Prostate gland (tissue), 2 donors: ENCODE data around the gene FER. TPM values are rescaled to one million over a fixed set of nuclear protein-coding genes. Genes with fewer than 3 reads are reported as not detected.

ENCODE experiments used
- DNase-seq: peaks from one replicate; pipeline ENCODE4 v3.0.0-alpha.2; 2019; ENCODE audit warnings: low spot score
- H3K27ac ChIP-seq, 2 donors: fragments of 200-600 bp; sonication (generic); 2 replicates each; pipeline ENCODE4 v1.5.1; 2017 to 2019
- H3K27me3 ChIP-seq: fragments of 200-600 bp; sonication (generic); replicated peaks from 2 replicates; pipeline ENCODE4 v1.5.1; 2019; ENCODE audit not compliant: insufficient read depth
- H3K36me3 ChIP-seq, 2 donors: fragments of 200-600 bp; sonication (generic); 1 replicate in 1 of 2; 2 replicates in 1 of 2; pipeline versions ENCODE4 v1.5.1 to v1.8.1; 2017 to 2019
- H3K4me1 ChIP-seq: fragments of 200-600 bp; sonication (generic); replicated peaks from 2 replicates; pipeline ENCODE4 v1.5.1; 2019
- H3K4me3 ChIP-seq, 2 donors: fragments of 200-600 bp; sonication (generic); 2 replicates each; pipeline ENCODE4 v1.5.1; 2017 to 2019
- H3K9me3 ChIP-seq: fragments of 200-600 bp; sonication (generic); 2 replicates; pipeline ENCODE4 v1.5.1; 2017
- POLR2A ChIP-seq: fragments of 450-650 bp; IDR thresholded peaks from one replicate; pipeline ENCODE4 v1.6.1; 2016; ENCODE audit warnings: antibody characterized with exemption, mild to moderate bottlenecking
- POLR2AphosphoS5 ChIP-seq: sonication (generic); formaldehyde crosslinking; IDR thresholded peaks from one replicate; pipeline ENCODE4 v1.6.1; 2017; ENCODE audit warnings: antibody characterized with exemption
- WGBS: methylation state at CpG from one replicate; pipeline ENCODE4 v1.1.5; 2018; 5-methylcytosine and 5-hydroxymethylcytosine counted together
- intact Hi-C: fragments of 100-400 bp; cut with DNase I; formaldehyde crosslinking; loops from one replicate; pipeline ENCODE4 v1.14.2; 2022
- small RNA-seq, 2 donors: library from RNA; depleted of rRNA; stranded (forward); fragments of <200 nt; gene quantifications; one replicate each; pipeline ENCODE3, GENCODE V24; 2016
- total RNA-seq, 2 donors: library from RNA; depleted of rRNA; stranded (reverse); fragments of >200 nt; gene quantifications; one replicate each; pipeline ENCODE4 v1.1.0, GENCODE V29; 2016
- TF ChIP-seq, protein P1 (sequence below), 4 experiments: fragments of 200-600 bp in 2 of 4; fragments of 450-650 bp in 2 of 4; sonication (generic) in 2 of 4; IDR thresholded peaks; 1 replicate in 3 of 4; 2 replicates in 1 of 4; pipeline ENCODE4 v1.5.1; 2016 to 2019; ENCODE audit warnings: antibody characterized with exemption in 4 of 4, mild to moderate bottlenecking in 2 of 4, moderate library complexity in 2 of 4

The FER gene
- total RNA-seq, 2 donors from 2014 or later = 9.1 to 36.0 TPM

GRCh38 chr5:109242518-109242917 is 494.8 kb downstream of the FER start:
- intact Hi-C loops = no loop called here
- H3K9me3 ChIP-seq = no peaks in the 10 kb centered on the region
- no peaks in the 10 kb centered on the region for H3K36me3 ChIP-seq
- TF ChIP-seq POLR2AphosphoS5 = no peak
- no peak for TF ChIP-seq POLR2A
- TF ChIP-seq, protein P1, sequence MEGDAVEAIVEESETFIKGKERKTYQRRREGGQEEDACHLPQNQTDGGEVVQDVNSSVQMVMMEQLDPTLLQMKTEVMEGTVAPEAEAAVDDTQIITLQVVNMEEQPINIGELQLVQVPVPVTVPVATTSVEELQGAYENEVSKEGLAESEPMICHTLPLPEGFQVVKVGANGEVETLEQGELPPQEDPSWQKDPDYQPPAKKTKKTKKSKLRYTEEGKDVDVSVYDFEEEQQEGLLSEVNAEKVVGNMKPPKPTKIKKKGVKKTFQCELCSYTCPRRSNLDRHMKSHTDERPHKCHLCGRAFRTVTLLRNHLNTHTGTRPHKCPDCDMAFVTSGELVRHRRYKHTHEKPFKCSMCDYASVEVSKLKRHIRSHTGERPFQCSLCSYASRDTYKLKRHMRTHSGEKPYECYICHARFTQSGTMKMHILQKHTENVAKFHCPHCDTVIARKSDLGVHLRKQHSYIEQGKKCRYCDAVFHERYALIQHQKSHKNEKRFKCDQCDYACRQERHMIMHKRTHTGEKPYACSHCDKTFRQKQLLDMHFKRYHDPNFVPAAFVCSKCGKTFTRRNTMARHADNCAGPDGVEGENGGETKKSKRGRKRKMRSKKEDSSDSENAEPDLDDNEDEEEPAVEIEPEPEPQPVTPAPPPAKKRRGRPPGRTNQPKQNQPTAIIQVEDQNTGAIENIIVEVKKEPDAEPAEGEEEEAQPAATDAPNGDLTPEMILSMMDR (IDR thresholded peaks at IDR 0.05) = no peak
- H3K27ac ChIP-seq = no peak overlapping the region
- no peaks in the 10 kb centered on the region for H3K27me3 ChIP-seq
- no peak for DNase-seq
- no peaks in the 10 kb centered on the region for H3K4me1 ChIP-seq
- H3K4me3 ChIP-seq = no peak overlapping the region

- Histone ChIP-seq H3K36me3 (no peaks in the 10 kb centered on the region), H3K9me3 (no peaks in the 10 kb centered on the region), H3K4me1 (no peaks in the 10 kb centered on the region), H3K27ac (no peak overlapping the region), H3K27me3 (no peaks in the 10 kb centered on the region), H3K4me3 (no peak overlapping the region)
- TF ChIP-seq, protein P1 (IDR thresholded peaks at IDR 0.05) = no peak
- TF ChIP-seq POLR2AphosphoS5 (no peak), POLR2A (no peak)
- WGBS = 97% methylated on average over 2 of the region's 2 CpGs
- no peak for DNase-seq
- intact Hi-C loops = no loop called here
These were observed 498.7 kb downstream of the FER start for GRCh38 chr5:109246395-109246794.

Small RNAs within 50 kb of the gene (small RNA-seq; reads per million reads assigned to genes)
- gene AC109481.1 = 0.09 to 0.10 reads per million in 2 donors
- gene RF00019 = 0 reads per million in 2 donors
- 0 reads per million in 2 donors for gene RNU6-47P
